K562 (cell line): ENCODE measurements around the gene NCKIPSD. TPM values are rescaled to one million over a fixed set of nuclear protein-coding genes. Genes with fewer than 3 reads are reported as not detected.

Source experiments
- ATAC-seq: fragments of 200-7000 bp; cut with Tn5 transposase; 3 replicates; pipeline ENCODE4 v1.9.1; 2020; ENCODE audit warnings: moderate library complexity
- BruUV-seq: library from RNA; stranded (reverse); fragments of 400-500 nt; replicated peaks from 2 replicates; lab custom pipeline; 2021; lab: Mats Ljungman, UMichigan
- CTCF ChIA-PET: fragments of 300-600 bp; formaldehyde crosslinking; extraction: SDS; loops from one replicate; lab custom pipeline; 2021; ENCODE audit warnings: low intra/inter-chr PET ratio; lab: Yijun Ruan, JAX
- POLR2A ChIA-PET: fragments of 300-600, 350-650 bp; sonication (Branson Sonifier 250); formaldehyde crosslinking; extraction: SDS; loops from one replicate; lab custom pipeline; 2021; ENCODE audit warnings: antibody characterized with exemption, inconsistent platforms; lab: Yijun Ruan, JAX
- DNase-seq, 4 experiments: peaks; one replicate each; pipeline versions ENCODE4 v3.0.0 to v3.0.0-alpha.2; 2011 to 2018; ENCODE audit warnings: low spot score in 3 of 4, mixed read lengths in 3 of 4; ENCODE audit errors: extremely low read depth in 1 of 4
- FAIRE-seq: peaks from 2 replicates; lab custom pipeline; 2011; peaks lifted over from hg19 to GRCh38; lab: Jason Lieb, UNC
- H2AFZ ChIP-seq: 2 replicates; pipeline ENCODE4 v1.6.0; 2011; ENCODE audit warnings: low read depth, low read length, control low read depth, inconsistent platforms
- H3K27ac ChIP-seq: fragments of 200-600 bp; 3 replicates; pipeline ENCODE4 v1.8.0; 2011; ENCODE audit warnings: low read depth, mild to moderate bottlenecking, control low read depth, inconsistent platforms, low read length, moderate library complexity, mixed read lengths; ENCODE audit errors: extremely low read depth
- H3K27me3 ChIP-seq, 2 experiments: fragments of 300-600 bp in 1 of 2; 2 replicates in 1 of 2; 3 replicates in 1 of 2; pipeline versions ENCODE4 v1.6.0 to v1.8.0; 2011; ENCODE audit warnings: inconsistent platforms in 2 of 2, low read length in 2 of 2, mild to moderate bottlenecking in 1 of 2, mixed read lengths in 1 of 2, moderate library complexity in 1 of 2; ENCODE audit not compliant: control insufficient read depth in 2 of 2, insufficient read depth in 2 of 2
- H3K36me3 ChIP-seq: fragments of 300-600 bp; 3 replicates; pipeline ENCODE4 v1.8.0; 2011; ENCODE audit warnings: mild to moderate bottlenecking, low read length, inconsistent platforms; ENCODE audit not compliant: control insufficient read depth, insufficient read depth
- H3K4me1 ChIP-seq, 2 experiments: fragments of 200-600 bp in 1 of 2; replicated peaks in 1 of 2; 2 replicates in 1 of 2; 3 replicates in 1 of 2; pipeline versions ENCODE4 v1.5.1 to v1.8.0; 2011; ENCODE audit warnings: inconsistent platforms in 2 of 2, low read length in 2 of 2, mild to moderate bottlenecking in 1 of 2, mixed read lengths in 1 of 2, moderate library complexity in 1 of 2; ENCODE audit not compliant: control insufficient read depth in 2 of 2, insufficient read depth in 2 of 2
- H3K4me2 ChIP-seq: 2 replicates; pipeline ENCODE4 v1.6.1; 2011; ENCODE audit warnings: low read length, control low read depth, inconsistent platforms, mixed read lengths; ENCODE audit not compliant: insufficient read depth
- H3K4me3 ChIP-seq: fragments of 200-600 bp; sonication (generic), shearing (Covaris generic); 2 replicates; pipeline ENCODE4 v1.5.1; 2016; ENCODE audit warnings: control low read depth, inconsistent platforms
- H3K79me2 ChIP-seq: fragments of 200-600 bp; 3 replicates; pipeline ENCODE4 v1.8.0; 2011; ENCODE audit warnings: low read length, inconsistent platforms; ENCODE audit not compliant: control insufficient read depth, insufficient read depth
- H3K9ac ChIP-seq, 2 experiments: 2 replicates each; pipeline versions ENCODE4 v1.6.0 to v1.6.1; 2011; ENCODE audit warnings: low read depth in 2 of 2, low read length in 2 of 2, control low read depth in 1 of 2, inconsistent platforms in 1 of 2, mild to moderate bottlenecking in 1 of 2, mixed read lengths in 1 of 2; ENCODE audit not compliant: insufficient read depth in 1 of 2
- H3K9me1 ChIP-seq: one replicate; pipeline ENCODE4 v1.6.0; 2011; ENCODE audit warnings: inconsistent platforms, mild to moderate bottlenecking, low read length, moderate library complexity; ENCODE audit not compliant: control insufficient read depth, insufficient read depth
- H3K9me3 ChIP-seq: replicated peaks from 2 replicates; pipeline ENCODE4 v1.5.1; 2011; ENCODE audit warnings: low read depth, low read length, inconsistent platforms; ENCODE audit not compliant: control insufficient read depth, insufficient read depth
- H4K20me1 ChIP-seq: replicated peaks from 2 replicates; pipeline ENCODE4 v1.6.1; 2011; ENCODE audit warnings: low read length, inconsistent platforms, mixed read lengths; ENCODE audit not compliant: control insufficient read depth, insufficient read depth
- AFF1 ChIP-seq, 2 experiments: fragments of 450-650 bp; IDR thresholded peaks; 2 replicates each; pipeline ENCODE4 v1.6.1; 2018; ENCODE audit warnings: mild to moderate bottlenecking in 2 of 2, low read depth in 1 of 2; ENCODE audit not compliant: partially characterized antibody in 2 of 2
- HINFP ChIP-seq: fragments of 450-650 bp; conservative IDR thresholded peaks from 2 replicates; pipeline ENCODE4 v1.6.1; 2016; ENCODE audit warnings: missing genetic modification characterization, low read depth, mild to moderate bottlenecking, control low read depth, missing compliant biosample characterization
- MAFK ChIP-seq: IDR thresholded peaks from 2 replicates; pipeline ENCODE4 v1.6.1; 2011; ENCODE audit warnings: low read length, improper control_type of control experiment
- NELFE ChIP-seq: IDR thresholded peaks from 2 replicates; pipeline ENCODE4 v1.6.1; 2011; ENCODE audit warnings: mild to moderate bottlenecking; ENCODE audit not compliant: insufficient read depth, insufficient read length
- POLR2G ChIP-seq: fragments of 200-400 bp; formaldehyde crosslinking; IDR thresholded peaks from 2 replicates; pipeline ENCODE4 v1.6.1; 2017; ENCODE audit warnings: low read depth, mild to moderate bottlenecking, antibody characterized with exemption, low read length, moderate library complexity
- SPI1 ChIP-seq: IDR thresholded peaks from 2 replicates; pipeline ENCODE4 v1.6.1; 2011; ENCODE audit warnings: low read depth, low read length, control low read depth, borderline replicate concordance
- TAF1 ChIP-seq: IDR thresholded peaks from 2 replicates; pipeline ENCODE4 v1.6.1; 2011; ENCODE audit warnings: mild to moderate bottlenecking, low read length, moderate library complexity; ENCODE audit not compliant: insufficient read depth, control insufficient read depth, severe bottlenecking; ENCODE audit errors: extremely low read depth
- TCF15 ChIP-seq: fragments of 250-450 bp; sonication (Bioruptor Pico); IDR thresholded peaks from 2 replicates; pipeline ENCODE4 v1.8.0; 2022; ENCODE audit warnings: moderate library complexity, mild to moderate bottlenecking, inconsistent platforms
- ZNF583 ChIP-seq: fragments of 250-450 bp; sonication (Bioruptor Pico); IDR thresholded peaks from 2 replicates; pipeline ENCODE4 v1.4.0; 2020
- WGBS: fragments of 100-300 bp; shearing (Covaris generic); methylation state at CpG from one replicate; pipeline ENCODE4 v1.1.6; 2016; ENCODE audit warnings: low coverage, mixed read lengths; ENCODE audit not compliant: insufficient coverage; ENCODE audit errors: missing lambda C conversion rate; 5-methylcytosine and 5-hydroxymethylcytosine counted together
- in situ Hi-C: fragments of 300-500 bp; cut with MboI; formaldehyde crosslinking; loops from 4 replicates; pipeline ENCODE4 v1.15.0; 2018; ENCODE audit warnings: inconsistent platforms, mixed read lengths
- intact Hi-C: fragments of 100-400 bp; cut with micrococcal nuclease; formaldehyde crosslinking; loops from 2 replicates; pipeline ENCODE4 v1.14.2; 2022
- polyA plus RNA-seq, 8 experiments: library from polyadenylated mRNA; depleted of rRNA in 4 of 8; stranded (reverse) in 5 of 8; unstranded in 3 of 8; fragments of >200 nt; fragmentation: Nextera tagmentation in 2 of 8; fragmentation: Illumina TruSeq in 1 of 8; extraction: Ambion mirVana in 2 of 8; extraction: Trizol in 1 of 8; gene quantifications; 2 replicates each; pipeline versions ENCODE4 v1.2.1 to v1.2.3, GENCODE V29; 2011 to 2014; ENCODE audit warnings: inconsistent platforms in 1 of 8, missing spikeins in 1 of 8
- total RNA-seq, 7 experiments: library from RNA; depleted of rRNA in 6 of 7; stranded (reverse); fragments of >200 nt in 6 of 7; fragmentation: Illumina TruSeq in 2 of 7; extraction: Trizol in 2 of 7; gene quantifications; 2 replicates each; pipeline versions ENCODE4 v1.2.1 to v1.2.3, GENCODE V29; 2011 to 2021; ENCODE audit warnings: low replicate concordance in 1 of 7

NCKIPSD gene
- total and polyA plus RNA-seq, 9 of the 15 experiments (the other 6 are each of a cell fraction or from before 2014, with no cell fraction given): 0.49 to 24.4 (median 12.3) TPM

- TF ChIP-seq HINFP (tag) (no peak), ZNF583 (CRISPR knock-in tag) (no peak)
These were observed 4.7 kb downstream of the NCKIPSD start (continued) for GRCh38 chr3:48680811-48681540.

- in situ Hi-C loops (no loop called here), intact Hi-C loops (no loop called here)
- H3K4me3 ChIP-seq: no peak overlapping the region
- ChIA-PET CTCF (no interaction called here), POLR2A (interaction anchor here (0.5 to 1.3 kb wide), 4 partner anchors 9 to 56 kb away, joined by 3 to 4 read pairs (median 4); no protein-coding TSS in a partner anchor)
- TF ChIP-seq MAFK: no peak
- TF ChIP-seq NELFE: no peak
- peak; percentile 64 for TF ChIP-seq SPI1
- TF ChIP-seq TAF1: no peak
- TF ChIP-seq TCF15: no peak
- 0 out of 2 replicates have a peak, but pooled peaks have one; percentile 24 for TF ChIP-seq POLR2G
- TF ChIP-seq AFF1 (IDR thresholded peaks at IDR 0.05; ENCODE audit: low read depth in 1 of 2, partially characterized antibody in 2 of 2): no peak
- ATAC-seq (no peak), DNase-seq (no peak), FAIRE-seq (no peak)
- peaks cover 9% of the 10 kb centered on the region; the same call in 1 of the 2 replicates for H4K20me1 ChIP-seq
- no peak overlapping the region for H3K9ac ChIP-seq
- no peaks in the 10 kb centered on the region for H3K9me3 ChIP-seq
- peaks cover 59% of the 10 kb centered on the region; the same call in 2 of the 3 replicates for H3K36me3 ChIP-seq
- no peak overlapping the region for H3K27ac ChIP-seq
- H3K4me1 ChIP-seq: peaks cover 15 to 16% of the 10 kb centered on the region in 2 experiments; a peak in 4 of 5 replicates
- peaks cover 18% of the 10 kb centered on the region for H3K79me2 ChIP-seq
- H2AFZ ChIP-seq: no peak overlapping the region
- whole genome bisulfite sequencing: over 99% methylated on average over 11 of the region's 20 CpGs
- no peaks in the 10 kb centered on the region for H3K9me1 ChIP-seq
- no TSS peak for BruUV-seq
- H3K27me3 ChIP-seq: no peaks in the 10 kb centered on the region
- H3K4me2 ChIP-seq: no peak overlapping the region
These were observed 6.0 kb downstream of the NCKIPSD start for GRCh38 chr3:48679411-48680391.
